HG03520 (cell line): ENCODE measurements around the gene OR4C45.
"Not testable (repeated sequence)": the region's sequence is repeated elsewhere in the genome, so short reads cannot be mapped to it uniquely, and the experiment has no call there.

Source experiments
- ATAC-seq: cut with Tn5 transposase; IDR thresholded peaks from one replicate; pipeline ENCODE4 v1.9.1; 2021; ENCODE audit warnings: mild to moderate bottlenecking, moderate library complexity; ENCODE audit not compliant: unreplicated experiment

Gene OR4C45

GRCh38 chr11:50032574-50032973 lies at the start of gene OR4C45:
Gene OR4C45 (plus strand): TSS chr11:50032874.
- no peak for ATAC-seq

DNA sequence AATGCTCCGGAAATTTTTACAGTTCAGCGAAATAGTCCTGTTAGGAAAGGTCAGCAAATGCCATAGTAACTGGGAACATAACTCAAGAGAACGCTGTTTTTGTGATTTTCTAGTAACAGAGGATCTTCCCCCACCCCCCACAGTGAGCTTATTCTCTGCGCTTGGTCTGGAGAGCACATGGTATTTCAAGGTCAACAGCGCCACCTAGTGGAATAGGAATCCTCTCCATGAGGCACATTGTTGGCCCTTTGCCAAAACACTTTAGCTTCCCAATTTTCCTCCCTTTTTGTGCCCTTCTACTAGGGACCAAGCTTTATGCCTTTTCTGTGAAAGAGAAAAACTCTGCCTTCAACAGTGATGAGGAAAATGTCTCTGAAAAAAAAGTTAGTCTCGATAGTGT lies 37.1 kb upstream of the OR4C45 start:
- ATAC-seq, result no peak

- ATAC-seq, result no peak
Observed at GRCh38 chr11:50030193-50030592, 2.5 kb upstream of the OR4C45 start.

DNA sequence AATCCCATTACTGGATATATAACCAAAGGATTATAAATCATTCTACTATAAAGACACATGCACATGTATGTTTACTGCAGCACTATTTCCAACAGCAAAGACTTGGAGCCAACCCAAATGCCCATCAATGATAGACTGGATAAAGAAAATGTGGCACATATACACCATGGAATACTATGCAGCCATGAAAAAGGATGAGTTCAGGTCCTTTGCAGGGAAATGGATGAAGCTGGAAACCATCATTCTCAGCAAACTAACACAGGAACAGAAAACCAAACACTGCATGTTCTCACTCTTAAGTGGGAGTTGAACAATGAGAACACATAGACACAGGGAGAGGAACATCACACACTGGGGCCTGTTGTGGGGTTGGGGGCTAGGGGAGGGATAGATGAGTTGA lies 3.6 kb downstream of the OR4C45 start:
- ATAC-seq, result not testable (repeated sequence)

GRCh38 chr11:50037251-50037650 lies 4.6 kb downstream of the OR4C45 start:
- no peak for ATAC-seq

DNA sequence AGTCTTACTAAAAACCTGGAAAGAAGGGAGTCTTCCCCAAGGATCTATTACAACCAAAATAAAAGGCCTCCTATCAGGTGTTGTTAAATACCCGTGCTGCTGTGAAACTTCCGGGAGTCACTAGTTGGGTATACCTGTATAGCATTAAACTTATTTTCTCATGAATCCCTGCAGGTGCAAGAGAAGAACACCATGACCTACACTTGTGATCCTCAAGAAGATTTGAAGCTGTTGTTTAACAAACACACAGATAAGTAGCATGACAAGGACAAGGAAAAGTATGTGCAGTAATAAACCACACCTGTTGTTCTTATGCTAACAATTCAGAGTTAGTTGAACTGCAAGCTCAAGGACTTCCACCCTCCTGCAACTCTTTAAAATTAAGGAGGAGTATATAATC lies 12.0 kb downstream of the OR4C45 start:
- no peak for ATAC-seq

GRCh38 chr11:50063056-50063455 lies 30.4 kb downstream of the OR4C45 start:
- not testable (repeated sequence) for ATAC-seq

DNA sequence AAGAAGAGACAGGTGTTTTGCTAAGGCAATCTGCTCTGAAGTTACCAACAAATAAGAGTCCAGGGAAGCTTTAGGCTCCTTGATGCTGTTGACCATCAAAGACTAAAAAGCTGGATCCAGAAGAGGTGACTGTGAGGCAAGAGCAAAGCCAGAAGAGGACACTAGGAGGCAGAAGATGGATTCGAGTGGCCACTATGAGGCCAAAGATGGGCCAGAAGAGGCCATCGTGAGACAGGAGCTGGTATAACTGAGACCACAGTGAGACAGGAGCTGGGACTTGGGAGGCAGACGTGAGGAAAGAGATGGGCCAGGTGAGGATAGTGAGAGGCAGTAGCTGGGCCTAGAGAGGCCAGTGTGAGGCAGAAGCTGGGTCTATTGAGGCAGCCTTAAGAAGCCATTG lies 37.7 kb downstream of the OR4C45 start:
- ATAC-seq, result no peak

- ATAC-seq, result no peak
Observed at GRCh38 chr11:50071584-50072225, 39.0 kb downstream of the OR4C45 start.

DNA sequence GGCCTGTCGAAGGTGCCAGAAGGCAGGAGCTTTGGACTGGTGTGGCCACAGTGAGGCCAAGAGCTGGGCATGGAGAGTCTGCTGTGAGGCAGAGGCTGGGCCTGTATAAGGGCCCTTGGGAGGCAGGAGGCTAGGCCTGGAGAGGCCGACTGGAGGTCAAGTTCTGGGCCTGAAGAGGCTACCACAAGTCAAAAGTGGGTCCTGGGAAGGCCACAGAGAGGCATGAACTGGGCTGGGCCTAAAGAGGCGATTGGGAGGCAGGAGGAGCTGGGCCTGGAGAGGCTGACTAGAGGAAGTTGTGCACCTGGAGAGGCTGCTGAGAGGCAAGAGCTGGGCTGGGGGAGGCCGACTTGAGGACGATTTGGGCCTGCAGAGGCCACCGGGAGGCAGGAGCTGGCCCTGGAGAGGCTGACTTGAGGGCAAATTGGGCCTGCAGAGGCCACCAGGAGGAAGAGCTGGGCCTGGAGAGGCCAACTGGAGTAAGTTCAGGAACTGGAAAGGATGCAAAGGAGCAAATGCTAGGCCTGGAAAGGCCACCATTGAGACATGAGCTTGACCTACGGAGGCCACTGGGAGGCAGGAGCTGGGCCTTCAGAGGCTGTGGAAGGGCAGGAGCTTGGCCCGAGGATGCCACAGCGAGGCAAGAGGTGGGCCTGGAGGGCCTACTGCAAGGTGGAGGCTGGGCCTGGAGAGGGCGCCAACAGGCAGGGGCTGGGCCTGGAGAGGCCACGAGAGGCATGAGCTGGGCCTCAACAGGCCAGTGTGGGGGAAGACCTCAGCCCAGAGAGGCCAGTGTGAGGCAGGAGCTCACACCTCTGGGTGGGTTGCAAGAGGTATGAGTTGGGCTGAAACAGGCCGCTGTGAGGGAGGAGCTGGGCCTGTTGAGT lies 39.8 kb downstream of the OR4C45 start:
- no peak for ATAC-seq

GRCh38 chr11:50073113-50074105 lies 40.7 kb downstream of the OR4C45 start:
- ATAC-seq, result no peak

DNA sequence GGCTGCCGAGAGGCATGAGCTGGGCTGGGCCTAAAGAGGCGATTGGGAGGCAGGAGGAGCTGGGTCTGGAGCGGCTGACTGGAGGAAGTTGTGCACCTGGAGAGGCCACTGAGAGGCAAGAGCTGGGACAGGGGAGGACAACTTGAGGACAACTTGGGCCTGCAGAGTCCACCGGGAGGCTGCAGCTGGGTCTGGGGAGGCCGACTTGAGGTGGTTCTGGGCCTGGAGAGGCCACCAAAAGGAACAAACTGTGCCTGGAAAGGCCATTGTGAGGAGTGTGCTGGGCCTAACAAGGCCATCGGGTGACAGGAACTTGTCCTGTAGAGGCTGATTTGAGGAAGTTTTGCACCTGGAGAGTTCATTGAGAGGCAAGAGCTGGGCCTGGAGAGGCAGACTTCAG lies 41.5 kb downstream of the OR4C45 start:
- no peak for ATAC-seq

- no peak for ATAC-seq
Observed at GRCh38 chr11:50075856-50076255, 43.2 kb downstream of the OR4C45 start.

DNA sequence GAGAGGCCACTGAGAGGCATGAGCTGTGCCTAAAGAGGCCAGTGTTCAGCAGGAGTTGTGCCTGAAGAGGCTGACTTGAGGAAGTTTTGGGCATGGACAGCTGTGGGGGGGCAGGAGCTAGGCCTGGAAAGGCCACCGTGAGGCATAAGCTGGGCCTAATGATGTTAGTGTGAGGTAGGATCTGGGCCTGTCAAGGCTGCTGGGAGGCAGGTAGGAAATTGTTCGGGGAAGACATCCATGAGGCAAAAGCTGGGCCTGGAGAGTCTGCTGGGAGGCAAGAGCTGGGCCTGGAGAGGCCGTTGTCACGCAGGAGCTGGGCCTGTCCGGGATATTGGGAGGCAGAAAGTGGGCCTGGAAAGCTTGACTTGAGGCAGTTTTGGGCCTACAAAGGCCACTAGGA lies 44.9 kb downstream of the OR4C45 start:
- ATAC-seq, result no peak

DNA sequence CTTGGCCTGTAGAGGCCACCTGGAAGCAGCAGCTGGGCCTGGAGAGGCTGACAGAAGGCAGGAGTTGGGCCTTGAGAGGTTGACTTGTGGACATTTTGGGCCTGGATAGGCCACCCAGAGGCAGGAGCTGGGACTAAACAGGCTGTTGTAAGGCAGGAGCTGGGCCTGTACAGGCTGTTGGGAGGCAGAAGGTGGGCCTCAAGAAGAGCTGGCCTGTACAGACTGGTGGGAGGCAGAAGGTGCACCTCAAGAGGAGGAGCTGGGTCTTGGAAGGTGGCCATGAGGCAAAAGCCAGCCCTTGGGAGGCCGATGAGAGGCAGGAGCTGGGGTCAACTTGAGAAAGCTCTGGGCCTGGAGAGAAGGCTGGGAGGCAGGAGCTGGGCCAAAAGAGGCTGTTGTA lies 45.3 kb downstream of the OR4C45 start:
- no peak for ATAC-seq

- ATAC-seq, result not testable (repeated sequence)
Observed at GRCh38 chr11:50078946-50079345, 46.3 kb downstream of the OR4C45 start.

GRCh38 chr11:50080256-50080655 lies 47.6 kb downstream of the OR4C45 start:
- ATAC-seq, result no peak
